AG04450 (cell line): Measurements from ENCODE around the gene RALGPS1. TPM values are rescaled to one million over a fixed set of nuclear protein-coding genes. Genes with fewer than 3 reads are reported as not detected.

Source experiments
- CTCF ChIA-PET: fragments of 300-600, 350-600 bp; formaldehyde crosslinking; extraction: SDS; loops from one replicate; lab custom pipeline; 2022; ENCODE audit warnings: antibody characterized with exemption, inconsistent platforms; lab: Charles Lee
- POLR2A ChIA-PET: fragments of 350-600 bp; formaldehyde crosslinking; extraction: SDS; loops from one replicate; lab custom pipeline; 2021; ENCODE audit warnings: antibody characterized with exemption, inconsistent platforms; lab: Yijun Ruan, JAX
- DNase-seq: peaks from one replicate; pipeline ENCODE4 v3.0.0-alpha.2; 2011; ENCODE audit warnings: low read depth, low spot score
- H3K27ac ChIP-seq: one replicate; pipeline ENCODE4 v1.5.1; 2012; ENCODE audit warnings: low read depth, low read length, control low read depth
- H3K27me3 ChIP-seq: one replicate; pipeline ENCODE4 v1.6.0; 2012; ENCODE audit warnings: low read length; ENCODE audit not compliant: control insufficient read depth, insufficient read depth
- H3K4me3 ChIP-seq: 2 replicates; pipeline ENCODE4 v1.5.1; 2011; ENCODE audit warnings: mild to moderate bottlenecking, low read depth, low read length, control low read depth
- H3K9me3 ChIP-seq: 2 replicates; pipeline ENCODE4 v1.5.1; 2012; ENCODE audit warnings: low read length; ENCODE audit not compliant: control insufficient read depth, insufficient read depth
- CTCF ChIP-seq: IDR thresholded peaks from 2 replicates; pipeline ENCODE4 v1.5.1; 2011; ENCODE audit warnings: low read depth, low read length, control low read depth, inconsistent platforms
- polyA plus RNA-seq: library from polyadenylated mRNA; depleted of rRNA; stranded (reverse); fragments of >200 nt; gene quantifications from 2 replicates; pipeline ENCODE4 v1.2.3, GENCODE V29; 2011

RALGPS1 gene
- polyA plus RNA-seq, 1 experiment = 4.6 TPM

DNA sequence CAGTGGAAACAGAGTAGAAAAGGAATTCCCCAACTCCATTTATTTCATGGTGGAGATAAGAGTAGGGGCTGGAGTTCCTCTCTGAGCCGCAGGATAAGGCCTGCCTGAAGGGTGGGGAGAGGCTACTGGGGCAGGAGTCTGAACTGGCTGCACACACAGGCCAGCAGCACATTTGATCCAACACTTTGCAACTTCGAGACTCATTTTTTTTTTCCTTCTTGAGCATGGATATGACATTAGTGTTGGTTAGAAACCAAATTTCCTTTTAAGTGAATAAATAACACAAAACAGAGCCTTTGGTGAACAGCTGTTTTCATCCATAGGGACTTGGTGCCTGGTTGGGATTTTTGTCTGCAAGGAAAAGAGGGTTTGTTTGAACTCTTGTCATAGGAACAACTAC is 76.6 kb downstream of the RALGPS1 start:
- ChIA-PET POLR2A (no interaction called here), CTCF (no interaction called here)
- DNase-seq = no peak
- TF ChIP-seq CTCF = no peak
- Histone ChIP-seq H3K4me3 (no peak overlapping the region), H3K9me3 (no peaks in the 10 kb centered on the region), H3K27ac (no peak overlapping the region), H3K27me3 (no peaks in the 10 kb centered on the region)

GRCh38 chr9:126992427-126992826 is 77.8 kb downstream of the RALGPS1 start:
- no peak for TF ChIP-seq CTCF
- no peaks in the 10 kb centered on the region for H3K27me3 ChIP-seq
- CTCF ChIA-PET = no interaction called here
- H3K4me3 ChIP-seq = no peak overlapping the region
- H3K27ac ChIP-seq = no peak overlapping the region
- POLR2A ChIA-PET = no interaction called here
- DNase-seq = no peak
- H3K9me3 ChIP-seq = no peaks in the 10 kb centered on the region

GRCh38 chr9:126999315-127000068 is 84.9 kb downstream of the RALGPS1 start:
- ChIA-PET POLR2A (no interaction called here), CTCF (no interaction called here)
- no peak for TF ChIP-seq CTCF
- no peak for DNase-seq
- no peak overlapping the region for H3K4me3 ChIP-seq
- no peak overlapping the region for H3K27ac ChIP-seq
- no peaks in the 10 kb centered on the region for H3K27me3 ChIP-seq
- H3K9me3 ChIP-seq = no peaks in the 10 kb centered on the region

DNA sequence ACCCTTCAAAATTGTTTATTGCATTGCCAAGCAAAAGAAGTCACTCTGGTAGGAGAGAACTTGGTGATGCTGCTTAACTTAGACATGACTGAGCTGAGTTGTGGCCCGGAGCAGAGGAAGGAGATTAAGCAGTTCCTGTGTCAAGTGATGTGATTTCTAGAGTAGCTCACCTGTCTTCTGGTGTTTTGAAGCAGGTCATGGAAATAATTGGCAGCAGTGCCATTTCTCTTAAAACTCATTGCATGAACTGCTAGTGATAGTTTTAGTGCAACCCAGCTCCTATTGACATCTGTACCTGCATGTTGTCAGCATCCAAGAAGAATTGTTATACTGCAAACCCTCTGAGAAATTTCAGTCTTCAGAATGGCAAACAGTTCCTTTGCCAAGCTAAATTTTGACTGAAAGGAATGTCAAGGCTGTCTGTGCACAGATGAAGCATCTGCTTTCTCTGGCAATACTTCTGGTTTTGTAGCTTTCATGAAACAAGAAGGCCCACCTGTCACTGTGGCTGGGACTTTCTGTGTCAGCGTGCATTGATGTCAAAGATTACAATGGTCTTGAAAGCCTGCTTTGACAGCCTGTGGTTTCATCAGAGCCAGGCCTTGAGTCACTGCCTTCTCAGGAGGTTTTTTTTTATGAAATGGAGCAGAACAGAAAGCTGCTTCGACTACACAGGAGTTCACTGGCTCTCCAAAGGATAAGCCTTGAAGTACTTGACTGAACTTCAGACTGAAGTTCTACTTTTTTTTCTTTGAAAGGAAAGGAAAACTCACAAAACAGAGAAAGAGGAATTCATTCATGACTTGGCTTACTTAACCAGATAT is 90.6 kb downstream of the RALGPS1 start:
- CTCF ChIA-PET = interaction anchor here (1.1 kb wide), 1 partner anchor 15 kb away, joined by 4 read pairs; no protein-coding TSS in a partner anchor
- POLR2A ChIA-PET = no interaction called here
- DNase-seq = no peak
- no peaks in the 10 kb centered on the region for H3K9me3 ChIP-seq
- H3K4me3 ChIP-seq = no peak overlapping the region
- no peak overlapping the region for H3K27ac ChIP-seq
- H3K27me3 ChIP-seq = no peaks in the 10 kb centered on the region
- TF ChIP-seq CTCF = no peak
